ENCODE data around the gene TRAIP.

TRAIP gene

DNA sequence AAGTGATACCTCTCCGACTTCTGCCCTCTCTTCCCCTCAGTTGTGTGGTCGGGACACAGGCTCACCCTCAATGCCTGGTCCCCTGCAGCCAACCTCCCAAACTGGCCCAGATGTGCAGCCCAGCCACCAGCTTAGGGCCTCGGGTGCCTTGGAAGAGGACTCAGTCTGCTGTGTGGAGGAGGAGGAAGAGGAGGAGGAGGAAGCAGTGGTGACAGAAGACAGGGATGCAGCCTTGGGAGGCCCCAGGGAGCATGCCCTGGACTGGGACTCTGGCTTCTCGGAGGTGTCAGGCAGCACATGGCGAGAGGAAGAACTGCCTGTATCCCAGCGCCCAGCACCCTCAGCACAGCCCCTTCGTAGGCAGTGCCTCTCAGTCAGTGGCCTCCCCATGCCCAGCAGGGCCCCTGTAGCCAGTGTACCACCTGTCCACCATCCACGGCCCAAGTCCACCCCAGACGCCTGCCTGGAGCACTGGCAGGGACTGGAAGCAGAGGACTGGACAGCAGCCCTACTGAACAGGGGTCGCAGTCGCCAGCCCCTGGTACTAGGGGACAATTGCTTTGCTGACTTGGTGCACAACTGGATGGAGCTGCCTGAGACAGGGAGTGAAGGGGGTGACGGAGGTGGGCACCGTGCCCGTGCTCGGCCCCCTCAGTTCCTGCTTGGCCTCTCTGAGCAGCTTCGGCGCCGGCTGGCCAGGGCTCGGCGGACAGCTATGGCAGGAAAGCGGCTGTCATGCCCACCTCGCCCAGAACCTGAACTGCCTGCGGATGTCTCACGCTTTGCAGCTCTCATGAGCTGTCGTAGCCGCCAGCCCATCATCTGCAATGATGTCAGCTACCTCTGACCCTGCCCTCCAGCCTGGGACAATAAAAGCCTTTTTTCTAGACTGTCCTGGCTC lies 52.0 kb downstream of the TRAIP start:
- no peak overlapping the region for H2AK5ac ChIP-seq (ENCODE audit: low read depth, low read length)
- no peak overlapping the region for H2BK120ac ChIP-seq (ENCODE audit: low read depth, low read length)
- H3K79me1 ChIP-seq (ENCODE audit: low read depth, low read length): no peaks in the 10 kb centered on the region
- no peak overlapping the region for H2BK5ac ChIP-seq (ENCODE audit: low read length)
- no peak overlapping the region for H3K9ac ChIP-seq (ENCODE audit: low read depth, low read length, poor library complexity)
- no peak overlapping the region for H4K8ac ChIP-seq (ENCODE audit: low read depth, low read length)
- no peak overlapping the region for H3K4ac ChIP-seq (ENCODE audit: low read length)
- H3K27me3 ChIP-seq (ENCODE audit: control insufficient read depth in 3 of 3, insufficient read depth in 3 of 3, low read depth in 1 of 3, low read length in 3 of 3): peaks cover 0 to 34% (median 15%) of the 10 kb centered on the region in 3 experiments
- no peaks in the 10 kb centered on the region for H3K9me3 ChIP-seq (replicated peaks in 1 of 2; ENCODE audit: control insufficient read depth in 2 of 2, insufficient read depth in 1 of 2, low read depth in 1 of 2, low read length in 2 of 2)
- H3K23ac ChIP-seq (ENCODE audit: low read depth, low read length, poor library complexity): peak overlapping the region; percentile 2
- H3K4me1 ChIP-seq (ENCODE audit: control insufficient read depth in 2 of 2, insufficient read depth in 1 of 2, low read depth in 1 of 2, low read length in 2 of 2): peaks cover 26 to 47% of the 10 kb centered on the region in 2 donors
- H2BK15ac ChIP-seq (ENCODE audit: low read length): peak overlapping the region; percentile 19
- no peak overlapping the region for H3K27ac ChIP-seq (replicated peaks; ENCODE audit: low read length)
- DNase-seq (ENCODE audit: low spot score): no peak
- H3K14ac ChIP-seq (ENCODE audit: low read length): peak overlapping the region; percentile 25
- H3K18ac ChIP-seq (ENCODE audit: low read length): peak overlapping the region; percentile 11
- no peak overlapping the region for H3K4me2 ChIP-seq (ENCODE audit: insufficient read depth, low read length, poor library complexity, severe bottlenecking)
- H2AFZ ChIP-seq (ENCODE audit: low read length): peak overlapping the region; percentile 99
- H3K36me3 ChIP-seq (replicated peaks in 1 of 2; ENCODE audit: control insufficient read depth in 2 of 2, insufficient read depth in 2 of 2, low read length in 2 of 2): no peaks in the 10 kb centered on the region
- peak overlapping the region in 1 of 2 donors; percentile 23 for H3K4me3 ChIP-seq (ENCODE audit: low read length in 2 of 2)
- no peak overlapping the region for H4K91ac ChIP-seq (ENCODE audit: low read depth, low read length, poor library complexity)
- WGBS, 2 donors (ENCODE audit: extremely low coverage in 2 of 2, insufficient read length in 2 of 2, insufficient replicate concordance in 1 of 2): no CpG with 5 or more reads among the region's 26 CpGs
- peak overlapping the region; percentile 33 for H2BK12ac ChIP-seq (ENCODE audit: low read length)

DNA sequence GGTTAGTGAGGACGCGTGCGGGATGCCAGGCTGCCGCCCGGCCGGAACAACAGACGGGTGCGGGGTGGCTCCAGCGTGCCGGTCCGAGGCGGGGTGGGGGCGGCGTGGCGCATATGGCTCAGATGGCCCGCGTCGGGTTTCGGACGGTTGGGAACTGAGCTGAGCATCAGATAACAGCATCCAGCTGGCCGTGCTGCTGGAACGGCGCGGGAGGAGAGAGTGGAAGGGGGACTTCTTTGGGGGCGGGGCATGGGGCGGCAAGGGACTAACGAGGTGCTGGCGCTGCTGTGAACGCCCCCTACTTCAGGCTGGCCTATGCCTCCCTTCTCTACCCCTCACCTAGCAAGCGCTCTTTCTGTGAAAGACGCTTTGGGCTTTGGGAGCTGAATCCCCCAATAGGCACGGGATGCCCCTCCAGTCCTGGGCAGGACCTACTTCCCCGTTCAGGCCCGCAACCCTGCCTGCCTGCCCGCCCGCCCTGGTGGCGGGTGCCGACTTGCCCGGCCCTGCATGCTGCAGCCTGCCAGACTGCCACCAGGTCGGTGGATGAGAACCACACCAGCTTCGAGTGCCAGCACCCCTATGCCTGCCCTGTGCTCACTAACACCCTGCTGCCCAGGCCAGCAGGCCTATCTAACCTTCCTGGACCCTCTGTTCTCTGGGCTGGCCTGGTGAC lies 52.8 kb downstream of the TRAIP start:
- H4K91ac ChIP-seq (ENCODE audit: low read depth, low read length, poor library complexity): no peak overlapping the region
- H3K36me3 ChIP-seq (replicated peaks in 1 of 2; ENCODE audit: control insufficient read depth in 2 of 2, insufficient read depth in 2 of 2, low read length in 2 of 2): no peaks in the 10 kb centered on the region
- peak overlapping the region; percentile 99 for H2AFZ ChIP-seq (ENCODE audit: low read length)
- no CpG with 5 or more reads among the region's 41 CpGs for WGBS, 2 donors (ENCODE audit: extremely low coverage in 2 of 2, insufficient read length in 2 of 2, insufficient replicate concordance in 1 of 2)
- DNase-seq (ENCODE audit: low spot score): peak; percentile 48
- peak overlapping the region; percentile 85 for H3K9ac ChIP-seq (ENCODE audit: low read depth, low read length, poor library complexity)
- peaks cover 0 to 41% (median 15%) of the 10 kb centered on the region in 3 experiments for H3K27me3 ChIP-seq (ENCODE audit: control insufficient read depth in 3 of 3, insufficient read depth in 3 of 3, low read depth in 1 of 3, low read length in 3 of 3)
- H3K4ac ChIP-seq (ENCODE audit: low read length): no peak overlapping the region
- H3K23ac ChIP-seq (ENCODE audit: low read depth, low read length, poor library complexity): no peak overlapping the region
- H3K4me2 ChIP-seq (ENCODE audit: insufficient read depth, low read length, poor library complexity, severe bottlenecking): peak overlapping the region; percentile 87
- peak overlapping the region; percentile 19 for H2BK15ac ChIP-seq (ENCODE audit: low read length)
- H3K79me1 ChIP-seq (ENCODE audit: low read depth, low read length): no peaks in the 10 kb centered on the region
- H3K4me1 ChIP-seq (ENCODE audit: control insufficient read depth in 2 of 2, insufficient read depth in 1 of 2, low read depth in 1 of 2, low read length in 2 of 2): peaks cover 26 to 47% of the 10 kb centered on the region in 2 donors
- peak overlapping the region; percentile 65 to 91 for H3K4me3 ChIP-seq (ENCODE audit: low read length in 2 of 2)
- H2BK12ac ChIP-seq (ENCODE audit: low read length): peak overlapping the region; percentile 33
- H2AK5ac ChIP-seq (ENCODE audit: low read depth, low read length): peak overlapping the region; percentile 40
- H3K9me3 ChIP-seq (replicated peaks in 1 of 2; ENCODE audit: control insufficient read depth in 2 of 2, insufficient read depth in 1 of 2, low read depth in 1 of 2, low read length in 2 of 2): no peaks in the 10 kb centered on the region
- H2BK120ac ChIP-seq (ENCODE audit: low read depth, low read length): no peak overlapping the region
- no peak overlapping the region for H3K27ac ChIP-seq (replicated peaks; ENCODE audit: low read length)
- H2BK5ac ChIP-seq (ENCODE audit: low read length): no peak overlapping the region
- peak overlapping the region; percentile 58 for H3K14ac ChIP-seq (ENCODE audit: low read length)
- H3K18ac ChIP-seq (ENCODE audit: low read length): peak overlapping the region; percentile 89
- no peak overlapping the region for H4K8ac ChIP-seq (ENCODE audit: low read depth, low read length)

DNA sequence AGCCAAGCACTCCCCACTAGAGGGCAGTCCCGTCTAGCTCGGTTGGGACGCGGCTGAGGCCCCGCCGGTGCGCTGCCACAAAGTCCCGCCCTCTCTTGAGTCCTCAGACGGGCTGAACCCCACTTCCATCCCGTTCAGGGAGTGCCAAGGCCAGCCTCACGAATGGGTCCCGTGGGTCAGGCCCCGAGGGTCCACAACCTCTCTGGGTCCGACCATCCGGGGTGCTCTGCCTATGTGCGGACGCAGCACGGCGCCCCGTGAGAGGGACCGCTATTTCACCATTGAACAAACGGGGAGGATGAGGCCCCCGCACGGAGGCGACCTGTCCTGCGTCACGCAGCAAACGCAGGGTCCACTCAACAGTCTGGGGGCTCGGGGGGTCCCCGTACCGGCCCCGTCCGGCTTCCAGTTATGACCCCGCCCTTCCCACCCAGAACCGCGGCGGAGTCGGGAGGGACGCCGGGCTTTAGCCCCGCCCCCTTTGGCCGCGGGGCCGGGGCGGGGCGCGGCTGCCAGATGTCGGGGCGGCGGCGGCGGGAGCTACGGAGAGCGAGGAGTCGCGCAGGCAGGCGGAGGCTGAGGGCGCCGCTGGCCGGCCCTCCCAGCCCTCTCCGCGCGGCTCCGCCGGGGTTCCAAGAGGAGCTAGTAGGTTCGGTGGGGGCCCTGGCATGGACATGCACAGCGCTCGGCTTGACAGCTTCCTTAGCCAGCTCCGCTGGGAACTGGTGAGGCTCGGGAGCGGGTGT lies 53.5 kb downstream of the TRAIP start, which contains the start of gene INKA1:
Gene INKA1, plus strand, starts transcription at position 543 of the 746 bp plus-strand sequence. Its CDS starts 132 bp downstream, at position 675.
- peak; percentile 84 for DNase-seq (ENCODE audit: low spot score)
- Histone ChIP-seq H3K18ac (ENCODE audit: low read length) (peak within 1 kb of the TSS; percentile 97), H4K91ac (ENCODE audit: low read depth, low read length, poor library complexity) (peak within 1 kb of the TSS; percentile 19), H2AK5ac (ENCODE audit: low read depth, low read length) (peak within 1 kb of the TSS; percentile 40), H3K27me3 (ENCODE audit: control insufficient read depth in 3 of 3, insufficient read depth in 3 of 3, low read depth in 1 of 3, low read length in 3 of 3) (peaks cover 0 to 41% (median 15%) of the 10 kb centered on the region in 3 experiments), H3K79me1 (ENCODE audit: low read depth, low read length) (no peaks in the 10 kb centered on the region), H2BK5ac (ENCODE audit: low read length) (peak within 1 kb of the TSS; percentile 48), H3K9me3 (replicated peaks in 1 of 2; ENCODE audit: control insufficient read depth in 2 of 2, insufficient read depth in 1 of 2, low read depth in 1 of 2, low read length in 2 of 2) (no peaks in the 10 kb centered on the region), H2AFZ (ENCODE audit: low read length) (peak within 1 kb of the TSS; percentile 99), H4K8ac (ENCODE audit: low read depth, low read length) (no peak within 1 kb of the TSS), H3K23ac (ENCODE audit: low read depth, low read length, poor library complexity) (peak within 1 kb of the TSS; percentile 16), H3K36me3 (replicated peaks in 1 of 2; ENCODE audit: control insufficient read depth in 2 of 2, insufficient read depth in 2 of 2, low read length in 2 of 2) (no peaks in the 10 kb centered on the region), H3K4me3 (ENCODE audit: low read length in 2 of 2) (peak within 1 kb of the TSS; percentile 65 to 91), H2BK12ac (ENCODE audit: low read length) (peak within 1 kb of the TSS; percentile 35), H2BK15ac (ENCODE audit: low read length) (peak within 1 kb of the TSS; percentile 45), H3K14ac (ENCODE audit: low read length) (peak within 1 kb of the TSS; percentile 58), H3K4ac (ENCODE audit: low read length) (no peak within 1 kb of the TSS), H3K4me2 (ENCODE audit: insufficient read depth, low read length, poor library complexity, severe bottlenecking) (peak within 1 kb of the TSS; percentile 87), H2BK120ac (ENCODE audit: low read depth, low read length) (no peak within 1 kb of the TSS), H3K9ac (ENCODE audit: low read depth, low read length, poor library complexity) (peak within 1 kb of the TSS; percentile 85), H3K27ac (replicated peaks; ENCODE audit: low read length) (no peak within 1 kb of the TSS), H3K4me1 (ENCODE audit: control insufficient read depth in 2 of 2, insufficient read depth in 1 of 2, low read depth in 1 of 2, low read length in 2 of 2) (peaks cover 26 to 45% of the 10 kb centered on the region in 2 donors)
- WGBS, 2 donors (ENCODE audit: extremely low coverage in 2 of 2, insufficient read length in 2 of 2, insufficient replicate concordance in 1 of 2): no CpG with 5 or more reads among the region's 71 CpGs

Data from neuronal stem cell (in vitro differentiated cells).